GM18861 (cell line): ENCODE measurements around the gene DIP2C.
"Not testable (repeated sequence)": the region's sequence is repeated elsewhere in the genome, so short reads cannot be mapped to it uniquely, and the experiment has no call there.

Experiments
- ATAC-seq: cut with Tn5 transposase; IDR thresholded peaks from one replicate; pipeline ENCODE4 v1.9.1; 2021; ENCODE audit not compliant: unreplicated experiment

Gene DIP2C

GRCh38 chr10:661597-662222, 27.8 kb downstream of the DIP2C start:
- ATAC-seq: no peak

DNA sequence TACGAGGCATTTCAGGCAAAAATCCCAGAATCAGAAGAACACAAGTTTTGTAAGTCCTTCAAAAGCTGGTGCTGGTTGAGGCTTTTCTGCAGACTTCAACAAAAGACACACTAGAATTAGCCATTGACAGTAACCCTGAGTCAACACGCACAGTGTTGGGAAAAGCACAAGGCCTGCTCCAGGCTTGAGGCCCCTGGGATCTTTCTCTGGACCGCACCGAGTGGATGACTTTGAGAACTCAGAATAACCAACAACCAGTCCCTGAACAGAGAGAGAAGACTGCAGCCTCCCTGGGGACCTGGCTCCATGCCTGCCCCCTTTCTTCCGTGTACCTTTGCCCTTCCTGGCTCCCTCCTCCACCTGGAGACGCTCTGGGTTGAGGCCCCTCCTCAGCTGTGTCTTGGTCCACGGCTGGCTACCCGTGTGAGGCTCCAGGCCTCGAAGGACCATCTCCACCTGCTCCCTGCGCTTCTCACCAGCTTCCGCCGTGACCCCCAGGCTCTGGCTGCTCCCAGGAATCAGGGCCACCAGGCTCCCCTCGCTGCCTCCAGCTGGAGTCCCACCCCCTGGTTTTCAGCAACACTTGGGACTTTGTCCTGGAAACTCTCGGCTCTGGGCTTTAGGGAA, 28.4 kb downstream of the DIP2C start:
- no peak for ATAC-seq

DNA sequence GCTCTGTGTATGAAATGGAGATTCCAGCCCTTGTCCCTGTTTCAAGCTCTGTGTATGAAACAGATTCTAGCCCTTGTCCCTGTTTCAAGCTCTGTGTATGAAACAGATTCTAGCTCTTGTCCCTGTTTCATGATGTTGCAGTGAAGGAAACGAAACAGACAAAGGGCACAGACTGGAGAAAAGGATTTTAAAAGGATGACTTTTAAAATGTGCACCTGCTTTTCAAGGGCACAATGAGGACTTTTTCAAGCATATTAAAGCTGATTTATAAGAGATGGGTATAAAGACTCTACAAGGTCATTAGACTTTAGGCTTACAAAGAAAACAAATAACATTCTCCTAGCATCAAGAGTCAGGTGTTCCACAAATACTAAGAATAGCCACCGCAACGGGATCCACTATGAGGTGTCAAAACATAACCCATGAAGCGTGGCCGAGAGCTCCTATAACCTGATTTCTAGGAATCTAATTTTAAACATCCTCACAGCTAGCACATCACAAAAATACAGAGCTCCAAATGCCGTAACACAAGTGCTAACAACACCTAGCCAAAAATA, 29.0 kb downstream of the DIP2C start:
- ATAC-seq: no peak

- no peak for ATAC-seq
These were observed 29.8 kb downstream of the DIP2C start for GRCh38 chr10:659688-660141.

DNA sequence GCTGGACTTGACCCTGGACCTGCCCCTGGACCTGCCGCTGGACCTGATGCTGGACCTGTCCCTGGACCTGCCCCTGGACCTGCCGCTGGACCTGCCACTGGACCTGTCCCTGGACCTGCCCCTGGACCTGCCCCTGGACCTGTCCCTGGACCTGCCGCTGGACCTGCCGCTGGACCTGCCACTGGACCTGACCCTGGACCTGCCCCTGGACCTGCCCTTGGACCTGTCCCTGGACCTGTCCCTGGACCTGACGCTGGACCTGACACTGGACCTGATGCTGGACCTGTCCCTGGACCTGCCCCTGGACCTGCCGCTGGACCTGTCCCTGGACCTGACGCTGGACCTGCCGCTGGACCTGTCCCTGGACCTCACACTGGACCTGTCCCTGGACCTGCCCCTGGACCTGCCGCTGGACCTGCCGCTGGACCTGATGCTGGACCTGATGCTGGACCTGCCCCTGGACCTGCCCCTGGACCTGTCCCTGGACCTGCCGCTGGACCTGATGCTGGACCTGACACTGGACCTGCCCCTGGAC, 31.6 kb downstream of the DIP2C start:
- not testable (repeated sequence) for ATAC-seq

DNA sequence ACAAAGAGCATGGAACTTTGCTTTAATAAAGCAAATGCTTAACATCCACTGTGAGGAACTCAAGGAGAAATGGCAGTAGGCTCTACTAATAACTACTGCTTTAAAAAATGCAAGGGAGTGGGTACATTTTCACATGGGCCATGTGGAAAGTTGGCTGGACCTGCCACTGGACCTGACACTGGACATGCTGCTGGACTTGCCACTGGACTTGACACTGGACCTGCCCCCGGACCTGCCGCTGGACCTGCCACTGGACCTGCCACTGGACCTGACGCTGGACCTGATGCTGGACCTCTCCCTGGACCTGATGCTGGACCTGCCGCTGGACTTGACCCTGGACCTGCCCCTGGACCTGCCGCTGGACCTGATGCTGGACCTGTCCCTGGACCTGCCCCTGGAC, 32.6 kb downstream of the DIP2C start:
- ATAC-seq: no peak

GRCh38 chr10:655184-655583, 34.3 kb downstream of the DIP2C start:
- no peak for ATAC-seq

GRCh38 chr10:654647-654996, 34.8 kb downstream of the DIP2C start:
- ATAC-seq: no peak

GRCh38 chr10:653991-654646, 35.3 kb downstream of the DIP2C start:
- ATAC-seq: no peak

DNA sequence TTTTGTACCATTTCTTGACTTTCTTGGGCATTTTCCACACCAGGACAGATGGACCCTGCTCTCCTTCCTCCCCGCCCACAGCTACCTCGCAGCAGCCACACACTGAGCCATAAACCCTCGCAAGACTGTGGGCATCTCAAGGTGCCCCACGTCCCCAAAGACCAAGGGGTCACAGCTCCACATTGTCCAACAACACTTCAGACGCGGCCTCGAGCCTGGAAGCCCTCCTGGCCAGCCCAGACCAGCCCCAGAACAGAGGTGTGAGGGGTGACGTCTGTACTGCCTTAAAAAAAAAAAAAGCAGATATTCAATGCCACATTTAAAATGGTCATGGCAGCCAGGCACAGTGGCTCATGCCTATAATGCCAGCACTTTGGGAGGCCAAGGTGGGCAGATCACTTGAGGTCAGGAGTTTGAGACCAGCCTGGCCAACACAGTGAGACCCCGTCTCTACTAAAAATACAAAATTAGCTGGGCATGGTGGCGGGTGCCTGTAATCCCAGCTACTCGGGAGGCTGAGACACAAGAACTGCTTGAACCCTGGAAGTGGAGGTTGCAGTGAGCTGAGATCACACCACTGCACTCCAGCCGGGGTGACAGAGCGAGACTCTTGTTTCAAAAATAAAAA, 36.5 kb downstream of the DIP2C start:
- not testable (repeated sequence) for ATAC-seq

DNA sequence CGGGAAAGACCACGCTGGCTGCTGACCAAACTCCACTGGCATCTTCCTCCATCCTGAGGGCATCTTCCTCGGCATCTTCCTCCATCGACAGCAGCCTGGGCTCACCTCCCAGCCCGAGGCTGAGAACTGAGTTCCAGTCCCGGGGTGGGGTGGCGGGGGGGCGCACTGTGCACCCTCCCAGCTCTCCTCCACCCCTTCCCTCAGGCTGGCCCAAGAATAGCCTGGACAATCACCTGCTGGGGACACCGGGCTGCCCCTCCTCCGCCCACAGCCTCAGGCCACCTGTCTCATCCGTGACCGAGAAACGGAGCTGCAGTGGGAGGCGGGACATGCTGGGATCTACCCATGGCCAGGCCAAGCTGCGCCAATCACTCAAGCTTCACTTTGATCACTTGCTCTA, 37.2 kb downstream of the DIP2C start:
- no peak for ATAC-seq

- no peak for ATAC-seq
These were observed 37.8 kb downstream of the DIP2C start for GRCh38 chr10:651692-652091.

DNA sequence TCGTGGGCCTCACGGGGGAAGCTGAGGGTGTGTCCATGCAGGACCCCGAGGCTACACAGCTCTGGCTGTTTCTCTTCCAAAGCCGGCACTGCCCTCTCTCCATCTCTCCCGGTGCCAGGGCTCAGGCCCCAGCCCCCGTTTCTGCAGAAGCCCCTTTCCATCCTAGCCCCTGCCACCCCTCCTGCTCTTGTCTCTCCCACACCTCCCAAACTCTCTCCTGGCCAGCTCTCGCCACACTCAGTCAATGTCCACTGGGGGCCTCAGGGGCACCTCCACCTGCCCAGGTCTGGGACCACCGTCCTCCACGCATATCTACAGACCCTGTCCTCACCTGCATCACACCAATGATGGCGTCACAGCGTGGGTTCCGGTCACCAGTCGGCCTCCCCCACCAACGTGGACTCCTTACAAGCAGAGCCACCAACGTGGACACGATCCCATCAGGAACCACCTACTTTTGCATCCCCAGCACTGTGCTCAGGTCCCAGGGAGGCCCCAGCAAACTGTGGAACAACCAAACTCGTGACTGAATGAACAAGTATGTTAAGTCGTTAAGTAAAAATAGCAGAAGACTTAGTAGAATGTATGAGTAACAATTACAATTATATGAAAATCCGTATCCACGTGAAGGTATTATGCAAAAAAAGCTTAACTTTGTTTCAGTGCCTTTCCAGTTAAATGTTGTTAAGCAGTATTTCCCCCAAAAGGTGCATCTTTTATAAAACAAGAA, 38.4 kb downstream of the DIP2C start:
- no peak for ATAC-seq

DNA sequence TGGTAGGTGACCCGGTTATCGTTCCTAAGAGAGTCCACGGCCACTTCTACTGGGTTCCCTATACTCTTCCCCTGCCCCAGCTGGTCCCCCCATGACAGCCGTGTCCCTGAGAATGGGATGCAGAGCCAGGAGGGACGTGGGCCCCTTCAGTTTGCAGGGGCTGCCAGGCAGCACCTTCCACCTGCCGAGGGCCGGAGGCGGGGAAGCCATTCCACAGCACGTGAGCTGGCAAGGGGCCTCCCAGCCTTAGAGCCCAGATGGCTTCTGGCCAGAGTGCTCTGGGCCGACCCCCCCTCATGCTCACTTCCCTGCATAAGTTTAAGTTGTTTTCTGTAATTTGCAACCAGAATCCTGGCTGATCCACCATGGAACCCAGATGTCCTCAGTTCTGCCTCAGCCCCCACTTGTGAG, 39.0 kb downstream of the DIP2C start:
- ATAC-seq: no peak

GRCh38 chr10:649798-650440, 39.5 kb downstream of the DIP2C start:
- no peak for ATAC-seq

- no peak for ATAC-seq
These were observed 40.0 kb downstream of the DIP2C start for GRCh38 chr10:649445-649797.

- ATAC-seq: not testable (repeated sequence)
These were observed 42.4 kb downstream of the DIP2C start for GRCh38 chr10:647019-647418.

DNA sequence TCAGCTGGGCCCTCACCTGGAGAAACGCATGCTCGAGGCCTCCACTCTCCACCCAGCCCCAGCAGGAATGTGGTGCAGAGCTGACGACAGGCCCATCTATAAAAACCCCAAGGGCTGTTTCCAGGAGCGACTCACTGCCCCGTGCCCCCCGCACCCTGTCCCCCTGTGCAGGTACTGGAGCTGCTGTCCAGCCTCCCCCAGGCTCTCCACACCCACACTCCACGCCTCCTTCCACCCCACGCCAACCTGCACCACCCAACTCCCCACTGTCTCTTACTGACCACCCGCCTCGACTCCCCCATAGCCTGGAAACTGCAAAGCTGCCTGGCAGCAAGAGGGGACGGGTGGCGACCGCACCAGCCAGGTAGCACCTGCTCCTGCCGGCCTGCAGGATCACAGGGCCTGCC, 43.3 kb downstream of the DIP2C start:
- no peak for ATAC-seq

DNA sequence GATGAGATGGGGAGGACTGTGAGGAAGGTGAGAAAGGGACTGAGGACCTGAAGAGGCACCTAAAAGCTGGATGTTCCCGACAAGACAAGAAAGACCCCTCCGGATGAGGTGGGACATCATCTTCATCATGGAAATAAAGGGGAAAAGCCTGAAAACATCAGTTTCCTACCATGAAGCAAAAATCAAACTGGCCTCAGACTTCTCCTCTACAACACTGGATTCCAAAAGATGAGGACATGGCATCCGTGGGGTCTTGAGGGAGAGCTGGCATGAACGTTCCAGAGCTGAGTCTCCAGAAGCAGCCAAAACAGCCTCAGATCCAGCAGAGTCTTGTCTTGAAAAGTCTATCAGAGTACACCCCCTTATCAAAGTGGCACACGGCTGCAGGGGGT, 44.5 kb downstream of the DIP2C start:
- ATAC-seq: no peak
